K562 (cell line): Measurements from ENCODE around the gene NEURL1. TPM values are rescaled to one million over a fixed set of nuclear protein-coding genes. Genes with fewer than 3 reads are reported as not detected.

Experiments
- BCLAF1 ChIP-seq, 2 experiments: fragments of 450-650 bp in 1 of 2; IDR thresholded peaks; 2 replicates each; pipeline ENCODE4 v1.6.1; 2011 to 2017; ENCODE audit warnings: low read depth in 2 of 2, antibody characterized with exemption in 1 of 2, borderline replicate concordance in 1 of 2, low read length in 1 of 2, mild to moderate bottlenecking in 1 of 2, mixed read lengths in 1 of 2; ENCODE audit not compliant: control insufficient read depth in 1 of 2
- BHLHE40 ChIP-seq: IDR thresholded peaks from 2 replicates; pipeline ENCODE4 v1.6.1; 2011; ENCODE audit warnings: low read length, improper control_type of control experiment
- DACH1 ChIP-seq: fragments of 450-650 bp; IDR thresholded peaks from 2 replicates; pipeline ENCODE4 v1.6.1; 2018; ENCODE audit not compliant: partially characterized antibody
- ERF ChIP-seq: fragments of 450-650 bp; formaldehyde crosslinking; IDR thresholded peaks from 2 replicates; pipeline ENCODE4 v1.4.0; 2020; ENCODE audit warnings: mild to moderate bottlenecking, mixed read lengths
- MBD1 ChIP-seq: fragments of 250-450 bp; sonication (Bioruptor Pico); IDR thresholded peaks from 2 replicates; pipeline ENCODE4 v1.8.0; 2022; ENCODE audit warnings: inconsistent platforms
- RFX1 ChIP-seq: fragments of 450-650 bp; IDR thresholded peaks from 2 replicates; pipeline ENCODE4 v1.6.1; 2016; ENCODE audit warnings: mild to moderate bottlenecking, moderate library complexity
- RHOXF2B ChIP-seq: fragments of 250-450 bp; sonication (Bioruptor Pico); conservative IDR thresholded peaks from 2 replicates; pipeline ENCODE4 v1.5.1; 2021
- TSHZ1 ChIP-seq: fragments of 250-450 bp; sonication (Bioruptor Pico); IDR thresholded peaks from 2 replicates; pipeline ENCODE4 v1.4.0; 2020; ENCODE audit warnings: mild to moderate bottlenecking, moderate library complexity
- UBTF ChIP-seq, 2 experiments: IDR thresholded peaks; 2 replicates each; pipeline ENCODE4 v1.6.1; 2012; ENCODE audit warnings: improper control_type of control experiment in 2 of 2, low read depth in 2 of 2, low read length in 2 of 2, borderline replicate concordance in 1 of 2
- ZNF23 ChIP-seq: fragments of 250-450 bp; sonication (Bioruptor Pico); IDR thresholded peaks from 2 replicates; pipeline ENCODE4 v1.4.0; 2020; ENCODE audit warnings: mild to moderate bottlenecking
- ZNF232 ChIP-seq: sonication (generic); formaldehyde crosslinking; IDR thresholded peaks from 2 replicates; pipeline ENCODE4 v1.8.0; 2022; ENCODE audit warnings: mild to moderate bottlenecking, missing genetic modification reagents
- ZNF395 ChIP-seq: fragments of 200-800 bp; sonication (Bioruptor generic); IDR thresholded peaks from 2 replicates; pipeline ENCODE4 v1.6.1; 2017; ENCODE audit warnings: missing genetic modification characterization, missing compliant biosample characterization
- ZNF707 ChIP-seq: fragments of 250-450 bp; sonication (Bioruptor Pico); conservative IDR thresholded peaks from 2 replicates; pipeline ENCODE4 v1.8.0; 2022; ENCODE audit warnings: inconsistent platforms, mild to moderate bottlenecking, moderate library complexity
- polyA plus RNA-seq, 8 experiments: library from polyadenylated mRNA; depleted of rRNA in 4 of 8; stranded (reverse) in 5 of 8; unstranded in 3 of 8; fragments of >200 nt; fragmentation: Nextera tagmentation in 2 of 8; fragmentation: Illumina TruSeq in 1 of 8; extraction: Ambion mirVana in 2 of 8; extraction: Trizol in 1 of 8; gene quantifications; 2 replicates each; pipeline versions ENCODE4 v1.2.1 to v1.2.3, GENCODE V29; 2011 to 2014; ENCODE audit warnings: inconsistent platforms in 1 of 8, missing spikeins in 1 of 8
- total RNA-seq, 7 experiments: library from RNA; depleted of rRNA in 6 of 7; stranded (reverse); fragments of >200 nt in 6 of 7; fragmentation: Illumina TruSeq in 2 of 7; extraction: Trizol in 2 of 7; gene quantifications; 2 replicates each; pipeline versions ENCODE4 v1.2.1 to v1.2.3, GENCODE V29; 2011 to 2021; ENCODE audit warnings: low replicate concordance in 1 of 7

Gene NEURL1
- total and polyA plus RNA-seq, 9 of the 15 experiments (the other 6 are each of a cell fraction or from before 2014, with no cell fraction given) = 0.01 to 0.45 (median 0.16) TPM; not detected in 5

- TF ChIP-seq ZNF395 (CRISPR knock-in tag) = no peak
- TF ChIP-seq ZNF232 (CRISPR knock-in tag) = no peak
- TF ChIP-seq UBTF (IDR thresholded peaks at IDR 0.05; ENCODE audit: borderline replicate concordance in 1 of 2, low read depth in 2 of 2, low read length in 2 of 2) = 0 out of 4 replicates have a peak, but pooled peaks of 1 of the 2 experiments have one; percentile 36
- no peak for TF ChIP-seq BHLHE40
- TF ChIP-seq ZNF707 (CRISPR knock-in tag) = no peak
- no peak for TF ChIP-seq TSHZ1 (CRISPR knock-in tag)
- no peak for TF ChIP-seq ZNF23 (CRISPR knock-in tag)
- no peak for TF ChIP-seq BCLAF1 (IDR thresholded peaks at IDR 0.05; ENCODE audit: borderline replicate concordance in 1 of 2, control insufficient read depth in 1 of 2, low read depth in 2 of 2, low read length in 1 of 2)
- TF ChIP-seq RHOXF2B (CRISPR knock-in tag) = no peak
- no peak for TF ChIP-seq ERF
- no peak for TF ChIP-seq RFX1
- no peak for TF ChIP-seq MBD1
- no peak for TF ChIP-seq DACH1
These were observed 61.2 kb downstream of the NEURL1 start (continued) for GRCh38 chr10:103554488-103555324.
